Body of pancreas (tissue), 4 donors: Measurements from ENCODE around the gene NSF.
"Not testable (repeated sequence)": the region's sequence is repeated elsewhere in the genome, so short reads cannot be mapped to it uniquely, and the experiment has no call there.

Experiments used
- POLR2A ChIP-seq, 3 donors: fragments of 450-650 bp; IDR thresholded peaks; one replicate each; pipeline ENCODE4 v1.6.1; 2016; ENCODE audit warnings: antibody characterized with exemption in 3 of 3, mild to moderate bottlenecking in 2 of 3
- TF ChIP-seq, protein P1 (sequence below), 7 experiments: fragments of 450-650 bp in 4 of 7; fragments of 200-600 bp in 3 of 7; sonication (generic) in 3 of 7; IDR thresholded peaks; one replicate each; pipeline ENCODE4 v1.5.1; 2016 to 2019; ENCODE audit warnings: antibody characterized with exemption in 7 of 7

DNA sequence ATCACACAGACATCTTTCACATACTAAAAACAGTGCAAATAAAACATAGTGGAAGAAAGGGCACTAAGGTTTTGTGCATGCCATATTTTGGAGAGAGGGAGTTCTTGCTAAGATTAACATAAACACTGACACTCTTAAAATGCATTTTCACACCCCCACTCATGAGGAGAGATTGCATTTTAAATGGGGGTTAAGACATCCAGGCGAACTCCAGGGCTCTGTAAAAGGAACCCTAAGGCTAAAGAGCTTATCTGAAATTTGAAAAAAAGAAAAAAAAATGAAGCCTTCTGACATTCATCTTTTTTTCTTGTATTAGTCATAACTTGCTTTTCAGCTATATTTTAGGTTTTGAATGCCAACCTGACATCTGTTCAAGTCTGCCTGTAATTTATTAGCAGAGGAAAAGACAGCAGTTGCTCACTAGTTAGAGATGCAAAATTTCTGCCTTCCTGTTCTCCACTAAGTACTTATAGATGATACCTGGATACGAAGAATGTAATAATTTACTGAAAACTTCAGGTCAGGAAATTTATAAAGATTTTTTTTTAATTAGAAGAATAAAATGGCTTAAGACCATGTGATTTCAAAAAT is 57.3 kb downstream of the NSF start:
- TF ChIP-seq, protein P1, sequence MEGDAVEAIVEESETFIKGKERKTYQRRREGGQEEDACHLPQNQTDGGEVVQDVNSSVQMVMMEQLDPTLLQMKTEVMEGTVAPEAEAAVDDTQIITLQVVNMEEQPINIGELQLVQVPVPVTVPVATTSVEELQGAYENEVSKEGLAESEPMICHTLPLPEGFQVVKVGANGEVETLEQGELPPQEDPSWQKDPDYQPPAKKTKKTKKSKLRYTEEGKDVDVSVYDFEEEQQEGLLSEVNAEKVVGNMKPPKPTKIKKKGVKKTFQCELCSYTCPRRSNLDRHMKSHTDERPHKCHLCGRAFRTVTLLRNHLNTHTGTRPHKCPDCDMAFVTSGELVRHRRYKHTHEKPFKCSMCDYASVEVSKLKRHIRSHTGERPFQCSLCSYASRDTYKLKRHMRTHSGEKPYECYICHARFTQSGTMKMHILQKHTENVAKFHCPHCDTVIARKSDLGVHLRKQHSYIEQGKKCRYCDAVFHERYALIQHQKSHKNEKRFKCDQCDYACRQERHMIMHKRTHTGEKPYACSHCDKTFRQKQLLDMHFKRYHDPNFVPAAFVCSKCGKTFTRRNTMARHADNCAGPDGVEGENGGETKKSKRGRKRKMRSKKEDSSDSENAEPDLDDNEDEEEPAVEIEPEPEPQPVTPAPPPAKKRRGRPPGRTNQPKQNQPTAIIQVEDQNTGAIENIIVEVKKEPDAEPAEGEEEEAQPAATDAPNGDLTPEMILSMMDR (IDR thresholded peaks at IDR 0.05) = not testable (repeated sequence)
- not testable (repeated sequence) for TF ChIP-seq POLR2A (IDR thresholded peaks at IDR 0.05)
